WTC11 (cell line): ENCODE measurements around the gene ADISSP. TPM values are rescaled to one million over a fixed set of nuclear protein-coding genes. Genes with fewer than 3 reads are reported as not detected.

Experiments used
- ATAC-seq: fragments of 200-7000 bp; cut with Tn5 transposase; 2 replicates; pipeline ENCODE4 v1.10.0; 2021; ENCODE audit warnings: mild to moderate bottlenecking, moderate library complexity
- CTCF ChIA-PET: fragments of 300-600 bp; sonication (Branson Sonifier 250); formaldehyde crosslinking; loops from one replicate; lab custom pipeline; 2021; ENCODE audit warnings: antibody characterized with exemption; lab: Charles Lee
- POLR2A ChIA-PET: fragments of 350-600 bp; sonication (Branson Sonifier 250); formaldehyde crosslinking; loops from one replicate; lab custom pipeline; 2021; ENCODE audit warnings: antibody characterized with exemption; lab: Charles Lee
- DNase-seq: peaks from one replicate; pipeline ENCODE4 v3.0.0; 2021; ENCODE audit warnings: low spot score
- H3K27ac Mint-ChIP-seq: 2 replicates; pipeline ENCODE4 v1.8.0; 2021; ENCODE audit warnings: mixed read lengths
- H3K27me3 Mint-ChIP-seq: 2 replicates; pipeline ENCODE4 v1.8.0; 2021; ENCODE audit warnings: low read depth, mild to moderate bottlenecking, moderate library complexity, mixed read lengths
- H3K36me3 Mint-ChIP-seq: 2 replicates; pipeline ENCODE4 v1.8.0; 2021; ENCODE audit warnings: mixed read lengths
- H3K4me1 Mint-ChIP-seq: 2 replicates; pipeline ENCODE4 v1.8.0; 2022; ENCODE audit warnings: mixed read lengths
- H3K4me3 Mint-ChIP-seq: 2 replicates; pipeline ENCODE4 v1.8.0; 2021; ENCODE audit warnings: mild to moderate bottlenecking, moderate library complexity, mixed read lengths
- H3K9me3 Mint-ChIP-seq: 2 replicates; pipeline ENCODE4 v1.8.0; 2021; ENCODE audit warnings: mixed read lengths
- FOXJ3 ChIP-seq: sonication (generic); formaldehyde crosslinking; IDR thresholded peaks from 2 replicates; pipeline ENCODE4 v1.9.0; 2021; ENCODE audit warnings: missing genetic modification reagents, mild to moderate bottlenecking, borderline replicate concordance
- FOXP1 ChIP-seq: sonication (generic); formaldehyde crosslinking; IDR thresholded peaks from 2 replicates; pipeline ENCODE4 v1.8.0; 2022; ENCODE audit warnings: missing genetic modification reagents, mild to moderate bottlenecking, moderate library complexity, borderline replicate concordance
- HMGA2 ChIP-seq: fragments of 250-450 bp; sonication (Bioruptor Pico); IDR thresholded peaks from 2 replicates; pipeline ENCODE4 v1.4.0; 2021; ENCODE audit warnings: mild to moderate bottlenecking, moderate library complexity
- MAX ChIP-seq: sonication (generic); formaldehyde crosslinking; IDR thresholded peaks from 2 replicates; pipeline ENCODE4 v1.8.0; 2022; ENCODE audit warnings: mild to moderate bottlenecking, missing genetic modification reagents
- MXD4 ChIP-seq: fragments of 250-450 bp; sonication (Bioruptor Pico); IDR thresholded peaks from 2 replicates; pipeline ENCODE4 v1.8.0; 2021; ENCODE audit warnings: mild to moderate bottlenecking, moderate library complexity, borderline replicate concordance
- NFATC4 ChIP-seq: fragments of 250-450 bp; sonication (Bioruptor Pico); IDR thresholded peaks from 2 replicates; pipeline ENCODE4 v1.9.0; 2021; ENCODE audit warnings: mild to moderate bottlenecking
- NFE2L1 ChIP-seq: sonication (generic); formaldehyde crosslinking; IDR thresholded peaks from 2 replicates; pipeline ENCODE4 v1.8.1; 2023; ENCODE audit warnings: missing genetic modification reagents
- NR2C2 ChIP-seq: sonication (generic); formaldehyde crosslinking; IDR thresholded peaks from 2 replicates; pipeline ENCODE4 v1.8.0; 2022; ENCODE audit warnings: mild to moderate bottlenecking, missing genetic modification reagents
- OVOL2 ChIP-seq: fragments of 250-450 bp; sonication (Bioruptor Pico); IDR thresholded peaks from 2 replicates; pipeline ENCODE4 v1.9.0; 2021; ENCODE audit warnings: mild to moderate bottlenecking, borderline replicate concordance
- TEAD1 ChIP-seq: sonication (generic); formaldehyde crosslinking; IDR thresholded peaks from 2 replicates; pipeline ENCODE4 v1.8.0; 2022; ENCODE audit warnings: mild to moderate bottlenecking, missing genetic modification reagents
- ZBTB21 ChIP-seq: sonication (generic); formaldehyde crosslinking; IDR thresholded peaks from 2 replicates; pipeline ENCODE4 v1.8.1; 2023; ENCODE audit warnings: mild to moderate bottlenecking, missing genetic modification reagents, borderline replicate concordance
- ZNF219 ChIP-seq: sonication (generic); formaldehyde crosslinking; IDR thresholded peaks from 2 replicates; pipeline ENCODE4 v1.8.0; 2023; ENCODE audit warnings: missing genetic modification reagents, mild to moderate bottlenecking, borderline replicate concordance
- ZNF281 ChIP-seq: sonication (generic); formaldehyde crosslinking; IDR thresholded peaks from 2 replicates; pipeline ENCODE4 v1.8.0; 2023; ENCODE audit warnings: mild to moderate bottlenecking, missing genetic modification reagents
- ZNF423 ChIP-seq: fragments of 250-450 bp; sonication (Bioruptor Pico); IDR thresholded peaks from 2 replicates; pipeline ENCODE4 v2.1.2; 2022; ENCODE audit warnings: mild to moderate bottlenecking, moderate library complexity
- ZNF532 ChIP-seq: fragments of 250-450 bp; sonication (Bioruptor Pico); IDR thresholded peaks from 2 replicates; pipeline ENCODE4 v1.9.0; 2021; ENCODE audit warnings: mild to moderate bottlenecking, borderline replicate concordance
- total RNA-seq: library from RNA; stranded (reverse); gene quantifications from 3 replicates; pipeline ENCODE4 v1.2.3, GENCODE V29; 2021
- TF ChIP-seq, protein P1 (sequence below): fragments of 250-450 bp; sonication (Bioruptor Pico); IDR thresholded peaks from 2 replicates; pipeline ENCODE4 v1.9.0; 2021; ENCODE audit warnings: moderate library complexity, mild to moderate bottlenecking, inconsistent platforms, borderline replicate concordance
- TF ChIP-seq, protein P2 (sequence below): sonication (generic); formaldehyde crosslinking; IDR thresholded peaks from 2 replicates; pipeline ENCODE4 v1.8.1; 2023; ENCODE audit warnings: mild to moderate bottlenecking, missing genetic modification reagents
- TF ChIP-seq, protein P3 (sequence below): sonication (generic); formaldehyde crosslinking; IDR thresholded peaks from 2 replicates; pipeline ENCODE4 v1.8.0; 2022; ENCODE audit warnings: mild to moderate bottlenecking, missing genetic modification reagents
- TF ChIP-seq, protein P4 (sequence below): sonication (generic); formaldehyde crosslinking; IDR thresholded peaks from 2 replicates; pipeline ENCODE4 v1.8.1; 2023; ENCODE audit warnings: mild to moderate bottlenecking, missing genetic modification reagents, moderate library complexity
- TF ChIP-seq, protein P5 (sequence below): sonication (generic); formaldehyde crosslinking; IDR thresholded peaks from 2 replicates; pipeline ENCODE4 v1.8.1; 2023; ENCODE audit warnings: mild to moderate bottlenecking, missing genetic modification reagents, moderate library complexity

ADISSP gene
- total RNA-seq, 1 experiment from 2014 or later, result 129 TPM

DNA sequence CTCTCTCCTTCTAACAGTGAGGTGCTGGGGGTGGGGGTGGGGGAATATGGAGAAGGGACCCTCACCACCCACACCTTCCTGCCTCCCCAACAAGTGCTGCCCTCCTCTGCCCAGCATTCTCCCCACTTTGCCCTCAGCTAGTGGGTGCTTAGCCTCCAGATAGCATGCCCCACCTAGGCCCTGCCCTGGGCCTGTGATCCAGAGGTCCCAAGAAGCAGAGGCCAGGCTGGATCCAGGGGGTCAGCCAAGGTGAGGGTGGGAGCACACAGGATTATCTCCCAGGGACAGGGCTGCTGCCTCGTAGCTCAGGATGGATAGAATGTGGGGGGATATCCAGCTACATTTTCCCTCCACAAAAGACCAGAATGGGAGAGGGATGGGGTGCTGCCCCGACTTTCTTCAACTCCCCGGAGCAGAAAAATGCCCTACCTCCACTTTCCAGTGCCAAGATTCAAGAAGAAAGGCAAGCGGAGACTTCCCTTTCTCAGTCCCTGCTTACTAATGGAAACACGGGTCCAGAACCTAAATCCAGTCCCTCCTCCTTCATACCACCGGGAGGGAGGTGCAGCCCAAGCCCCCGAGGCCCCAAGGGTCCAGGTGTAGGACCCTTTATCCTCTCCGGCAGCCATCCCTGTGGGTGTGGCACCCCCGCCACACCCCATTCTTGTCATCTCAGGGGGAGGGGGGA, 987 bp downstream of the ADISSP start (continued):
- TF ChIP-seq TEAD1 (no peak), OVOL2 (CRISPR knock-in tag) (no peak), ZNF423 (CRISPR knock-in tag) (no peak), NR2C2 (CRISPR knock-in tag) (no peak), MAX (CRISPR knock-in tag) (no peak), FOXJ3 (CRISPR knock-in tag) (no peak), FOXP1 (no peak), NFE2L1 (CRISPR knock-in tag) (no peak)
- TF ChIP-seq, protein P1, sequence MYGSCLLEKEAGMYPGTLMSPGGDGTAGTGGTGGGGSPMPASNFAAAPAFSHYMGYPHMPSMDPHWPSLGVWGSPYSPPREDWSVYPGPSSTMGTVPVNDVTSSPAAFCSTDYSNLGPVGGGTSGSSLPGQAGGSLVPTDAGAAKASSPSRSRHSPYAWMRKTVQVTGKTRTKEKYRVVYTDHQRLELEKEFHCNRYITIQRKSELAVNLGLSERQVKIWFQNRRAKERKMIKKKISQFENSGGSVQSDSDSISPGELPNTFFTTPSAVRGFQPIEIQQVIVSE (CRISPR knock-in tag), result no peak

- peaks cover 22% of the 10 kb centered on the region for H3K4me1 Mint-ChIP-seq
- H3K9me3 Mint-ChIP-seq, result no peaks in the 10 kb centered on the region
- DNase-seq (no peak), ATAC-seq (no peak)
- H3K27me3 Mint-ChIP-seq, result no peaks in the 10 kb centered on the region; the same call in 1 of the 2 replicates
- peaks cover 3% of the 10 kb centered on the region for H3K36me3 Mint-ChIP-seq
- POLR2A ChIA-PET, result no interaction called here
- H3K4me3 Mint-ChIP-seq, result peak overlapping the region; percentile 94
- CTCF ChIA-PET, result interaction anchor here (1.2 to 8.1 kb wide), 2 partner anchors 14 to 16 kb away, joined by 3 to 195 read pairs; partner anchors contain the start of gene SPEF1
- no peak overlapping the region for H3K27ac Mint-ChIP-seq
- TF ChIP-seq, protein P2, sequence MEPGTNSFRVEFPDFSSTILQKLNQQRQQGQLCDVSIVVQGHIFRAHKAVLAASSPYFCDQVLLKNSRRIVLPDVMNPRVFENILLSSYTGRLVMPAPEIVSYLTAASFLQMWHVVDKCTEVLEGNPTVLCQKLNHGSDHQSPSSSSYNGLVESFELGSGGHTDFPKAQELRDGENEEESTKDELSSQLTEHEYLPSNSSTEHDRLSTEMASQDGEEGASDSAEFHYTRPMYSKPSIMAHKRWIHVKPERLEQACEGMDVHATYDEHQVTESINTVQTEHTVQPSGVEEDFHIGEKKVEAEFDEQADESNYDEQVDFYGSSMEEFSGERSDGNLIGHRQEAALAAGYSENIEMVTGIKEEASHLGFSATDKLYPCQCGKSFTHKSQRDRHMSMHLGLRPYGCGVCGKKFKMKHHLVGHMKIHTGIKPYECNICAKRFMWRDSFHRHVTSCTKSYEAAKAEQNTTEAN (CRISPR knock-in tag), result no peak
- TF ChIP-seq, protein P3, sequence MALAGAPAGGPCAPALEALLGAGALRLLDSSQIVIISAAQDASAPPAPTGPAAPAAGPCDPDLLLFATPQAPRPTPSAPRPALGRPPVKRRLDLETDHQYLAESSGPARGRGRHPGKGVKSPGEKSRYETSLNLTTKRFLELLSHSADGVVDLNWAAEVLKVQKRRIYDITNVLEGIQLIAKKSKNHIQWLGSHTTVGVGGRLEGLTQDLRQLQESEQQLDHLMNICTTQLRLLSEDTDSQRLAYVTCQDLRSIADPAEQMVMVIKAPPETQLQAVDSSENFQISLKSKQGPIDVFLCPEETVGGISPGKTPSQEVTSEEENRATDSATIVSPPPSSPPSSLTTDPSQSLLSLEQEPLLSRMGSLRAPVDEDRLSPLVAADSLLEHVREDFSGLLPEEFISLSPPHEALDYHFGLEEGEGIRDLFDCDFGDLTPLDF (CRISPR knock-in tag), result no peak
- TF ChIP-seq MXD4 (no peak), ZNF532 (CRISPR knock-in tag) (no peak), ZNF281 (CRISPR knock-in tag) (no peak), ZNF219 (CRISPR knock-in tag) (no peak), ZBTB21 (CRISPR knock-in tag) (no peak), NFATC4 (no peak), HMGA2 (CRISPR knock-in tag) (no peak), MAX (CRISPR knock-in tag) (no peak), ZNF423 (CRISPR knock-in tag) (no peak)
- TF ChIP-seq, protein P4, sequence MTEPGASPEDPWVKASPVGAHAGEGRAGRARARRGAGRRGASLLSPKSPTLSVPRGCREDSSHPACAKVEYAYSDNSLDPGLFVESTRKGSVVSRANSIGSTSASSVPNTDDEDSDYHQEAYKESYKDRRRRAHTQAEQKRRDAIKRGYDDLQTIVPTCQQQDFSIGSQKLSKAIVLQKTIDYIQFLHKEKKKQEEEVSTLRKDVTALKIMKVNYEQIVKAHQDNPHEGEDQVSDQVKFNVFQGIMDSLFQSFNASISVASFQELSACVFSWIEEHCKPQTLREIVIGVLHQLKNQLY (CRISPR knock-in tag), result no peak
- TF ChIP-seq, protein P5, sequence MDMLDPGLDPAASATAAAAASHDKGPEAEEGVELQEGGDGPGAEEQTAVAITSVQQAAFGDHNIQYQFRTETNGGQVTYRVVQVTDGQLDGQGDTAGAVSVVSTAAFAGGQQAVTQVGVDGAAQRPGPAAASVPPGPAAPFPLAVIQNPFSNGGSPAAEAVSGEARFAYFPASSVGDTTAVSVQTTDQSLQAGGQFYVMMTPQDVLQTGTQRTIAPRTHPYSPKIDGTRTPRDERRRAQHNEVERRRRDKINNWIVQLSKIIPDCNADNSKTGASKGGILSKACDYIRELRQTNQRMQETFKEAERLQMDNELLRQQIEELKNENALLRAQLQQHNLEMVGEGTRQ, result no peak
These were observed 2.2 kb downstream of the ADISSP start for GRCh38 chr20:3765171-3765882.
